ENCODE results near the gene BAZ1B. TPM values are rescaled to one million over a fixed set of nuclear protein-coding genes. Genes with fewer than 3 reads are reported as not detected.
A peak's percentile ranks its signal among the peaks of the same experiment; 100 is the strongest.

BAZ1B gene
- total and polyA plus RNA-seq, 9 of the 15 experiments (the other 6 are each of a cell fraction or from before 2014, with no cell fraction given) = 15.0 to 134 (median 79.5) TPM

GRCh38 chr7:73556208-73557107 is 34.4 kb upstream of the BAZ1B start:
- ChIA-PET POLR2A (interaction anchor here (0.6 to 1.9 kb wide), 13 partner anchors 9 to 182 kb away, joined by 3 to 11 read pairs (median 3); partner anchors contain the start of genes ABHD11, BAZ1B and TBL2), CTCF (ENCODE audit: low intra/inter-chr PET ratio) (interaction anchor here (0.6 kb wide), 1 partner anchor 299 kb away, joined by 3 read pairs; no protein-coding TSS in a partner anchor)
- ATAC-seq (no peak), FAIRE-seq (no peak), DNase-seq (ENCODE audit: extremely low read depth in 1 of 4, low spot score in 3 of 4) (no peak)
- peaks cover 49% of the 10 kb centered on the region for H3K79me2 ChIP-seq (ENCODE audit: control insufficient read depth, insufficient read depth, low read length)
- H3K4me2 ChIP-seq (ENCODE audit: insufficient read depth, low read length) = peak overlapping the region; percentile 84
- peak overlapping the region; percentile 95 for H3K4me3 ChIP-seq
- no peaks in the 10 kb centered on the region for H3K9me3 ChIP-seq (replicated peaks; ENCODE audit: control insufficient read depth, insufficient read depth, low read depth, low read length)
- no peaks in the 10 kb centered on the region for H3K27me3 ChIP-seq (ENCODE audit: control insufficient read depth in 2 of 2, insufficient read depth in 2 of 2, low read length in 2 of 2)
- H3K9ac ChIP-seq (ENCODE audit: insufficient read depth in 1 of 2, low read depth in 2 of 2, low read length in 2 of 2) = peak overlapping the region; percentile 90 to 92
- no peaks in the 10 kb centered on the region for H3K9me1 ChIP-seq (ENCODE audit: control insufficient read depth, insufficient read depth, low read length)
- 2% methylated on average over 28 of the region's 28 CpGs for WGBS (ENCODE audit: insufficient coverage, low coverage, missing lambda C conversion rate)
- intact Hi-C loops (cut with micrococcal nuclease) = loop anchor here (2.0 kb wide), 1 partner anchor 36 kb away; no protein-coding TSS in a partner anchor
- BruUV-seq (replicated peaks) = TSS peak; percentile 66
- H4K20me1 ChIP-seq (replicated peaks; ENCODE audit: control insufficient read depth, insufficient read depth, low read length) = no peaks in the 10 kb centered on the region; the same call in 1 of the 2 replicates
- peaks cover 22 to 27% of the 10 kb centered on the region in 2 experiments for H3K4me1 ChIP-seq (replicated peaks in 1 of 2; ENCODE audit: control insufficient read depth in 2 of 2, insufficient read depth in 2 of 2, low read length in 2 of 2)
- H3K36me3 ChIP-seq (ENCODE audit: control insufficient read depth, insufficient read depth, low read length) = peaks cover 40% of the 10 kb centered on the region
- in situ Hi-C loops (cut with MboI) = no loop called here
- H2AFZ ChIP-seq (ENCODE audit: low read depth, low read length) = peak overlapping the region; percentile 11
- peak overlapping the region; percentile 99 for H3K27ac ChIP-seq (ENCODE audit: extremely low read depth, low read depth, low read length)
- TF ChIP-seq SMARCA4 (IDR thresholded peaks at IDR 0.05) (0 out of 2 replicates have a peak, but pooled peaks have one; percentile 28), BCOR (IDR thresholded peaks at IDR 0.05) (0 out of 2 replicates have a peak, but pooled peaks have one; percentile 9), MXI1 (IDR thresholded peaks at IDR 0.05; ENCODE audit: low read depth, low read length) (0 out of 2 replicates have a peak, but pooled peaks have one; percentile 33), MIER1 (IDR thresholded peaks at IDR 0.05; ENCODE audit: low read depth) (0 out of 2 replicates have a peak, but pooled peaks have one; percentile 46), ZNF133 (CRISPR knock-in tag; IDR thresholded peaks at IDR 0.05) (no peak), OTX1 (CRISPR knock-in tag; IDR thresholded peaks at IDR 0.05) (no peak), ZNF212 (CRISPR knock-in tag; IDR thresholded peaks at IDR 0.05) (0 out of 2 replicates have a peak, but pooled peaks have one; percentile 21), ZNF121 (CRISPR knock-in tag; conservative IDR thresholded peaks at IDR 0.05) (peak; percentile 90)
- TF ChIP-seq, protein P1, sequence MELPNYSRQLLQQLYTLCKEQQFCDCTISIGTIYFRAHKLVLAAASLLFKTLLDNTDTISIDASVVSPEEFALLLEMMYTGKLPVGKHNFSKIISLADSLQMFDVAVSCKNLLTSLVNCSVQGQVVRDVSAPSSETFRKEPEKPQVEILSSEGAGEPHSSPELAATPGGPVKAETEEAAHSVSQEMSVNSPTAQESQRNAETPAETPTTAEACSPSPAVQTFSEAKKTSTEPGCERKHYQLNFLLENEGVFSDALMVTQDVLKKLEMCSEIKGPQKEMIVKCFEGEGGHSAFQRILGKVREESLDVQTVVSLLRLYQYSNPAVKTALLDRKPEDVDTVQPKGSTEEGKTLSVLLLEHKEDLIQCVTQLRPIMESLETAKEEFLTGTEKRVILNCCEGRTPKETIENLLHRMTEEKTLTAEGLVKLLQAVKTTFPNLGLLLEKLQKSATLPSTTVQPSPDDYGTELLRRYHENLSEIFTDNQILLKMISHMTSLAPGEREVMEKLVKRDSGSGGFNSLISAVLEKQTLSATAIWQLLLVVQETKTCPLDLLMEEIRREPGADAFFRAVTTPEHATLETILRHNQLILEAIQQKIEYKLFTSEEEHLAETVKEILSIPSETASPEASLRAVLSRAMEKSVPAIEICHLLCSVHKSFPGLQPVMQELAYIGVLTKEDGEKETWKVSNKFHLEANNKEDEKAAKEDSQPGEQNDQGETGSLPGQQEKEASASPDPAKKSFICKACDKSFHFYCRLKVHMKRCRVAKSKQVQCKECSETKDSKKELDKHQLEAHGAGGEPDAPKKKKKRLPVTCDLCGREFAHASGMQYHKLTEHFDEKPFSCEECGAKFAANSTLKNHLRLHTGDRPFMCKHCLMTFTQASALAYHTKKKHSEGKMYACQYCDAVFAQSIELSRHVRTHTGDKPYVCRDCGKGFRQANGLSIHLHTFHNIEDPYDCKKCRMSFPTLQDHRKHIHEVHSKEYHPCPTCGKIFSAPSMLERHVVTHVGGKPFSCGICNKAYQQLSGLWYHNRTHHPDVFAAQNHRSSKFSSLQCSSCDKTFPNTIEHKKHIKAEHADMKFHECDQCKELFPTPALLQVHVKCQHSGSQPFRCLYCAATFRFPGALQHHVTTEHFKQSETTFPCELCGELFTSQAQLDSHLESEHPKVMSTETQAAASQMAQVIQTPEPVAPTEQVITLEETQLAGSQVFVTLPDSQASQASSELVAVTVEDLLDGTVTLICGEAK (IDR thresholded peaks at IDR 0.05) = peak; percentile 33; the same call in 1 of the 2 replicates
- TF ChIP-seq, protein P1 (CRISPR knock-in tag; IDR thresholded peaks at IDR 0.05) = no peak
- TF ChIP-seq, protein P2, sequence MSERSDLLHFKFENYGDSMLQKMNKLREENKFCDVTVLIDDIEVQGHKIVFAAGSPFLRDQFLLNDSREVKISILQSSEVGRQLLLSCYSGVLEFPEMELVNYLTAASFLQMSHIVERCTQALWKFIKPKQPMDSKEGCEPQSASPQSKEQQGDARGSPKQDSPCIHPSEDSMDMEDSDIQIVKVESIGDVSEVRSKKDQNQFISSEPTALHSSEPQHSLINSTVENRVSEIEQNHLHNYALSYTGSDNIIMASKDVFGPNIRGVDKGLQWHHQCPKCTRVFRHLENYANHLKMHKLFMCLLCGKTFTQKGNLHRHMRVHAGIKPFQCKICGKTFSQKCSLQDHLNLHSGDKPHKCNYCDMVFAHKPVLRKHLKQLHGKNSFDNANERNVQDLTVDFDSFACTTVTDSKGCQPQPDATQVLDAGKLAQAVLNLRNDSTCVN (CRISPR knock-in tag; IDR thresholded peaks at IDR 0.05) = no peak
